ENCODE results near the gene SLC22A31. TPM values are rescaled to one million over a fixed set of nuclear protein-coding genes. Genes with fewer than 3 reads are reported as not detected.

The SLC22A31 gene
- total RNA-seq, 2 experiments from 2014 or later: 0.39 to 0.45 TPM

Other genes starting within 250 kb of the SLC22A31 start
- under 1 TPM in 1 of 2 experiments, not detected in 1; 0.12 TPM for gene CBFA2T3, start 223.3 kb downstream of the SLC22A31 start, total RNA-seq
- gene ACSF3, start 106.7 kb downstream of the SLC22A31 start, total RNA-seq: 10 to 100 TPM; 36.1 to 37.3 TPM
- gene CDH15, start 28.8 kb downstream of the SLC22A31 start, total RNA-seq: not detected
- gene ZNF778, start 17.2 kb upstream of the SLC22A31 start, total RNA-seq: 1 to 10 TPM; 7.4 to 7.9 TPM